Neural cell (in vitro differentiated cells): ENCODE data around the gene RAB15.

Source experiments
- EP300 ChIP-seq: fragments of 450-650 bp; conservative IDR thresholded peaks from 2 replicates; pipeline ENCODE4 v1.6.1; 2014; ENCODE audit warnings: antibody characterized with exemption, mild to moderate bottlenecking, moderate library complexity; ENCODE audit not compliant: poor library complexity, severe bottlenecking
- POLR2AphosphoS5 ChIP-seq: IDR thresholded peaks from 2 replicates; pipeline ENCODE4 v1.6.1; 2012
- TF ChIP-seq, protein P1 (sequence below): IDR thresholded peaks from 2 replicates; pipeline ENCODE4 v1.6.1; 2012; ENCODE audit warnings: borderline replicate concordance

- no peak for TF ChIP-seq POLR2AphosphoS5
- no peak for TF ChIP-seq EP300
- TF ChIP-seq, protein P1, sequence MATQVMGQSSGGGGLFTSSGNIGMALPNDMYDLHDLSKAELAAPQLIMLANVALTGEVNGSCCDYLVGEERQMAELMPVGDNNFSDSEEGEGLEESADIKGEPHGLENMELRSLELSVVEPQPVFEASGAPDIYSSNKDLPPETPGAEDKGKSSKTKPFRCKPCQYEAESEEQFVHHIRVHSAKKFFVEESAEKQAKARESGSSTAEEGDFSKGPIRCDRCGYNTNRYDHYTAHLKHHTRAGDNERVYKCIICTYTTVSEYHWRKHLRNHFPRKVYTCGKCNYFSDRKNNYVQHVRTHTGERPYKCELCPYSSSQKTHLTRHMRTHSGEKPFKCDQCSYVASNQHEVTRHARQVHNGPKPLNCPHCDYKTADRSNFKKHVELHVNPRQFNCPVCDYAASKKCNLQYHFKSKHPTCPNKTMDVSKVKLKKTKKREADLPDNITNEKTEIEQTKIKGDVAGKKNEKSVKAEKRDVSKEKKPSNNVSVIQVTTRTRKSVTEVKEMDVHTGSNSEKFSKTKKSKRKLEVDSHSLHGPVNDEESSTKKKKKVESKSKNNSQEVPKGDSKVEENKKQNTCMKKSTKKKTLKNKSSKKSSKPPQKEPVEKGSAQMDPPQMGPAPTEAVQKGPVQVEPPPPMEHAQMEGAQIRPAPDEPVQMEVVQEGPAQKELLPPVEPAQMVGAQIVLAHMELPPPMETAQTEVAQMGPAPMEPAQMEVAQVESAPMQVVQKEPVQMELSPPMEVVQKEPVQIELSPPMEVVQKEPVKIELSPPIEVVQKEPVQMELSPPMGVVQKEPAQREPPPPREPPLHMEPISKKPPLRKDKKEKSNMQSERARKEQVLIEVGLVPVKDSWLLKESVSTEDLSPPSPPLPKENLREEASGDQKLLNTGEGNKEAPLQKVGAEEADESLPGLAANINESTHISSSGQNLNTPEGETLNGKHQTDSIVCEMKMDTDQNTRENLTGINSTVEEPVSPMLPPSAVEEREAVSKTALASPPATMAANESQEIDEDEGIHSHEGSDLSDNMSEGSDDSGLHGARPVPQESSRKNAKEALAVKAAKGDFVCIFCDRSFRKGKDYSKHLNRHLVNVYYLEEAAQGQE: no peak
Measured at GRCh38 chr14:64919618-64920017, 52.5 kb downstream of the RAB15 start.
